Endothelial cell of umbilical vein (primary cell): ENCODE data around the gene PRTN3. TPM values are rescaled to one million over a fixed set of nuclear protein-coding genes. Genes with fewer than 3 reads are reported as not detected.

Experiments used
- BruUV-seq: library from RNA; stranded (reverse); fragments of 400-500 nt; replicated peaks from 2 replicates; lab custom pipeline; 2021; lab: Mats Ljungman, UMichigan
- CTCF ChIA-PET: fragments of 300-600, 350-600 bp; sonication (Branson Sonifier 250); formaldehyde crosslinking; loops from one replicate; lab custom pipeline; 2021; ENCODE audit warnings: antibody characterized with exemption, inconsistent platforms; lab: Charles Lee
- POLR2A ChIA-PET: fragments of 300-600, 350-600 bp; sonication (Branson Sonifier 250); formaldehyde crosslinking; loops from one replicate; lab custom pipeline; 2021; ENCODE audit warnings: antibody characterized with exemption, inconsistent platforms; lab: Charles Lee
- DNase-seq: peaks from one replicate; pipeline ENCODE4 v3.0.0-alpha.2; 2011; ENCODE audit warnings: low read depth, low spot score
- FAIRE-seq: peaks from 2 replicates; lab custom pipeline; 2011; peaks lifted over from hg19 to GRCh38; lab: Jason Lieb, UNC
- H2AFZ ChIP-seq: 2 replicates; pipeline ENCODE4 v1.6.0; 2012; ENCODE audit warnings: low read depth, low read length, control low read depth, inconsistent platforms
- H3K27ac ChIP-seq: 2 replicates; pipeline ENCODE4 v1.5.1; 2011; ENCODE audit warnings: low read depth, mild to moderate bottlenecking, control low read depth, low read length, moderate library complexity; ENCODE audit not compliant: insufficient read depth
- H3K27me3 ChIP-seq, 2 experiments: 2 replicates each; pipeline versions ENCODE4 v1.6.0 to v1.6.1; 2011; ENCODE audit warnings: low read length in 2 of 2, mixed read lengths in 1 of 2; ENCODE audit not compliant: control insufficient read depth in 2 of 2, insufficient read depth in 2 of 2
- H3K36me3 ChIP-seq, 2 experiments: 2 replicates in 1 of 2; 3 replicates in 1 of 2; pipeline ENCODE4 v1.5.1; 2011; ENCODE audit warnings: low read length in 2 of 2, mild to moderate bottlenecking in 1 of 2, moderate library complexity in 1 of 2; ENCODE audit not compliant: control insufficient read depth in 2 of 2, insufficient read depth in 2 of 2; ENCODE audit errors: extremely low read depth in 1 of 2
- H3K4me1 ChIP-seq: 3 replicates; pipeline ENCODE4 v1.5.1; 2011; ENCODE audit warnings: mild to moderate bottlenecking, low read length; ENCODE audit not compliant: control insufficient read depth, insufficient read depth; ENCODE audit errors: extremely low read depth
- H3K4me2 ChIP-seq: 2 replicates; pipeline ENCODE4 v1.6.1; 2011; ENCODE audit warnings: low read length, control low read depth, mixed read lengths; ENCODE audit not compliant: insufficient read depth
- H3K4me3 ChIP-seq, 3 experiments: fragments of 200-600 bp in 1 of 3; sonication (generic), shearing (Covaris generic) in 1 of 3; replicated peaks in 1 of 3; 2 replicates each; pipeline ENCODE4 v1.5.1; 2011 to 2016; ENCODE audit warnings: control low read depth in 3 of 3, low read length in 3 of 3, mild to moderate bottlenecking in 2 of 3, inconsistent platforms in 1 of 3, low read depth in 1 of 3, moderate library complexity in 1 of 3; ENCODE audit not compliant: insufficient read depth in 1 of 3
- H3K79me2 ChIP-seq: 2 replicates; pipeline ENCODE4 v1.6.0; 2012; ENCODE audit warnings: low read length, inconsistent platforms; ENCODE audit not compliant: control insufficient read depth, insufficient read depth
- H3K9ac ChIP-seq: replicated peaks from 2 replicates; pipeline ENCODE3; 2011; ENCODE audit warnings: low read length, control low read depth; ENCODE audit not compliant: insufficient read depth; ENCODE audit errors: extremely low read depth
- H3K9me1 ChIP-seq: replicated peaks from 3 replicates; pipeline ENCODE4 v1.6.0; 2011; ENCODE audit warnings: mild to moderate bottlenecking, low read length; ENCODE audit not compliant: control insufficient read depth, insufficient read depth; ENCODE audit errors: extremely low read depth
- H3K9me3 ChIP-seq: replicated peaks from 2 replicates; pipeline ENCODE4 v1.5.1; 2012; ENCODE audit warnings: low read length, inconsistent platforms; ENCODE audit not compliant: control insufficient read depth, insufficient read depth
- H4K20me1 ChIP-seq: replicated peaks from 2 replicates; pipeline ENCODE3; 2011; ENCODE audit warnings: mild to moderate bottlenecking, low read length; ENCODE audit not compliant: control insufficient read depth, insufficient read depth; ENCODE audit errors: extremely low read depth
- CTCF ChIP-seq, 2 donors: IDR thresholded peaks; 1 replicate in 1 of 2; 2 replicates in 1 of 2; pipeline ENCODE4 v1.5.1; 2011; ENCODE audit warnings: low read length in 2 of 2, mild to moderate bottlenecking in 2 of 2, moderate library complexity in 2 of 2, control low read depth in 1 of 2, inconsistent platforms in 1 of 2, low read depth in 1 of 2; ENCODE audit not compliant: insufficient read depth in 1 of 2; ENCODE audit errors: extremely low read depth in 1 of 2
- EZH2 ChIP-seq: IDR thresholded peaks from 2 replicates; pipeline ENCODE4 v1.6.1; 2012; ENCODE audit warnings: borderline replicate concordance, low read depth, mild to moderate bottlenecking, moderate library complexity, low read length, inconsistent platforms; ENCODE audit not compliant: severe bottlenecking
- JUN ChIP-seq: IDR thresholded peaks from 2 replicates; pipeline ENCODE4 v1.6.1; 2011; ENCODE audit warnings: borderline replicate concordance, low read depth; ENCODE audit not compliant: insufficient read length, insufficient read depth
- MYC ChIP-seq: IDR thresholded peaks from one replicate; pipeline ENCODE4 v1.6.1; 2011; ENCODE audit warnings: mild to moderate bottlenecking, low read depth, low read length
- POLR2AphosphoS5 ChIP-seq: IDR thresholded peaks from 2 replicates; pipeline ENCODE4 v1.6.1; 2012; ENCODE audit warnings: low read depth, mild to moderate bottlenecking, control low read depth, low read length, moderate library complexity; ENCODE audit not compliant: insufficient read depth
- dilution Hi-C: fragments of 300-500 bp; cut with MboI; formaldehyde crosslinking; loops from one replicate; pipeline ENCODE4 v1.15.0; 2019; ENCODE audit warnings: low sequenced_read_pairs; ENCODE audit not compliant: extremely low pct_ligation_motif_present
- intact Hi-C: fragments of 100-400 bp; cut with micrococcal nuclease; formaldehyde crosslinking; loops from one replicate; pipeline ENCODE4 v1.10.0; 2022
- polyA plus RNA-seq, 4 experiments: library from polyadenylated mRNA; depleted of rRNA in 3 of 4; stranded (reverse) in 3 of 4; unstranded in 1 of 4; fragments of >200 nt; gene quantifications; 2 replicates each; pipeline versions ENCODE4 v1.2.1 to v1.2.3, GENCODE V29; 2011 to 2012; ENCODE audit warnings: missing spikeins in 1 of 4
- total RNA-seq: library from RNA; stranded (reverse); gene quantifications from 2 replicates; pipeline ENCODE4 v1.2.3, GENCODE V29; 2021

Gene PRTN3
- total and polyA plus RNA-seq, 2 donors (not counting 3 experiments of a cell fraction or from before 2014, with no cell fraction given): not detected

GRCh38 chr19:795073-795611, 45.7 kb upstream of the PRTN3 start:
- Histone ChIP-seq H3K27me3 (no peaks in the 10 kb centered on the region), H3K4me3 (no peak overlapping the region), H3K36me3 (peaks cover 0 to 10% of the 10 kb centered on the region in 2 experiments), H3K27ac (no peak overlapping the region), H3K4me2 (no peak overlapping the region), H3K9ac (no peak overlapping the region), H3K4me1 (peaks cover 21% of the 10 kb centered on the region), H3K9me3 (no peaks in the 10 kb centered on the region), H3K79me2 (peaks cover 24% of the 10 kb centered on the region), H4K20me1 (no peaks in the 10 kb centered on the region), H3K9me1 (no peaks in the 10 kb centered on the region), H2AFZ (no peak overlapping the region)
- no peak for TF ChIP-seq MYC
- no peak for TF ChIP-seq EZH2
- no peak for TF ChIP-seq JUN
- no peak for TF ChIP-seq CTCF (IDR thresholded peaks at IDR 0.05; ENCODE audit: extremely low read depth in 1 of 2, insufficient read depth in 1 of 2, low read depth in 1 of 2, low read length in 2 of 2)
- no peak for TF ChIP-seq POLR2AphosphoS5
- no TSS peak for BruUV-seq
- CTCF ChIA-PET: no interaction called here
- POLR2A ChIA-PET: no interaction called here
- no peak for FAIRE-seq
- dilution Hi-C loops (no loop called here), intact Hi-C loops (loop anchor here (10.0 kb wide), 1 partner anchor 450 kb away; the partner anchor contains the start of genes ATP5F1D and MIDN)
- no peak for DNase-seq
